Peyer's patch (tissue), 4 donors: Measurements from ENCODE around the gene DPPA4.

Experiments
- CTCF ChIP-seq, 6 experiments: fragments of 450-650 bp in 4 of 6; fragments of 200-600 bp in 2 of 6; sonication (generic) in 1 of 6; IDR thresholded peaks; one replicate each; pipeline ENCODE4 v1.5.1; 2017 to 2019; ENCODE audit warnings: antibody characterized with exemption in 6 of 6, mild to moderate bottlenecking in 3 of 6, moderate library complexity in 1 of 6
- POLR2A ChIP-seq, 2 donors: fragments of 450-650 bp; IDR thresholded peaks; one replicate each; pipeline ENCODE4 v1.5.1; 2017; ENCODE audit warnings: antibody characterized with exemption in 2 of 2, mild to moderate bottlenecking in 2 of 2, moderate library complexity in 2 of 2

GRCh38 chr3:109334572-109334971, 2.8 kb downstream of the DPPA4 start:
- TF ChIP-seq CTCF (IDR thresholded peaks at IDR 0.05) (no peak), POLR2A (IDR thresholded peaks at IDR 0.05) (no peak)
